Measurements from ENCODE around the gene NRDC. TPM values are rescaled to one million over a fixed set of nuclear protein-coding genes. Genes with fewer than 3 reads are reported as not detected.

NRDC gene
- total RNA-seq, 1 experiment from 2014 or later: 147 TPM

DNA sequence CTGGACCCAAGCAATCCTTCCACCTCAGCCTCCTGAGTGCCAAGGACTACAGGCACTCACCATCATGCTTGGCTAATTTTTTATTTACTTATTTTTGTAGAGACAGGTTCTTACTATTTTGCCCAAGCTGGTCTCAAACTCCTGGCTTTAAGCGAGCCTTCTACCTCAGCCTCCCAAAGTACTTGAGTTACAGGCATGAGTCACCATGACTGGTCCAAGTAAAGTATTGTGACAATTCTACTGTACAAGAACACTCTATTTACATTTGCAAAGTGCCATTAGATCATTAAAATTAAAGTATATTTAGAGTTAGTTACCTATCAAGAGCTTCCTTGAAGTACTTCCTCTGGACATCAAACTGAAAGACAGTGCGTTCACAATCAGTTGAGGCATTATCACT, 44.8 kb downstream of the NRDC start:
- no peaks in the 10 kb centered on the region for H3K4me1 ChIP-seq (ENCODE audit: insufficient read depth, low read length)
- H4K91ac ChIP-seq (ENCODE audit: insufficient read length, low read depth, low read length): no peak overlapping the region
- Mint-ChIP-seq H3K27ac (no peak overlapping the region), H3K9me3 (no peaks in the 10 kb centered on the region), H3K4me1 (no peaks in the 10 kb centered on the region), H3K27me3 (ENCODE audit: low read depth) (no peaks in the 10 kb centered on the region), H3K36me3 (ENCODE audit: insufficient read depth in 1 of 3, low read depth in 3 of 3) (peaks cover 22 to 59% (median 34%) of the 10 kb centered on the region in 3 experiments), H3K4me3 (no peak overlapping the region)
- H4K20me1 ChIP-seq (ENCODE audit: control insufficient read depth, insufficient read depth, insufficient read length): no peaks in the 10 kb centered on the region
- H4K5ac ChIP-seq (ENCODE audit: insufficient read length, low read depth, low read length): no peak overlapping the region
- no peak overlapping the region for H2AK5ac ChIP-seq (ENCODE audit: insufficient read length, low read length)
- H2BK5ac ChIP-seq (ENCODE audit: insufficient read length, low read length): no peak overlapping the region
- no peaks in the 10 kb centered on the region for H3K9me3 ChIP-seq (ENCODE audit: control insufficient read depth, low read depth, low read length)
- H2BK12ac ChIP-seq (ENCODE audit: insufficient read length, low read depth, low read length): no peak overlapping the region
- no peak for TF ChIP-seq CTCF (conservative IDR thresholded peaks at IDR 0.05)
- H3K27me3 ChIP-seq (ENCODE audit: insufficient read depth, low read length): no peaks in the 10 kb centered on the region
- no peak for DNase-seq
- no peak overlapping the region for H4K8ac ChIP-seq (replicated peaks; ENCODE audit: insufficient read length, low read depth, low read length)
- H3K14ac ChIP-seq (ENCODE audit: insufficient read depth, low read length): no peak overlapping the region
- no peak overlapping the region for H3K4me2 ChIP-seq (ENCODE audit: insufficient read depth, insufficient read length, low read length)
- no peak overlapping the region for H3K18ac ChIP-seq (ENCODE audit: insufficient read length, low read depth, low read length)
- no peak overlapping the region for H2AFZ ChIP-seq (ENCODE audit: low read length)
- no peak overlapping the region for H3T11ph ChIP-seq (ENCODE audit: low read length)
- H2BK20ac ChIP-seq (ENCODE audit: low read depth, low read length, poor library complexity, severe bottlenecking): no peak overlapping the region
- no peaks in the 10 kb centered on the region for H3K79me2 ChIP-seq (ENCODE audit: insufficient read depth, low read length)
- no peak overlapping the region for H2BK120ac ChIP-seq (ENCODE audit: low read depth, low read length, poor library complexity, severe bottlenecking)
- no peaks in the 10 kb centered on the region for H3K23me2 ChIP-seq (ENCODE audit: insufficient read length, low read depth, low read length, poor library complexity, severe bottlenecking)
- no peaks in the 10 kb centered on the region for H3K79me1 ChIP-seq (ENCODE audit: insufficient read depth, low read depth, low read length, poor library complexity, severe bottlenecking)
- H3K9ac ChIP-seq (ENCODE audit: extremely low read depth, insufficient read length, low read length): no peak overlapping the region
- H3K27ac ChIP-seq (ENCODE audit: insufficient read length, low read depth, low read length): no peak overlapping the region
- H3K4ac ChIP-seq (ENCODE audit: low read depth, low read length): no peak overlapping the region
- no CpG with 5 or more reads among the region's 2 CpGs for WGBS (ENCODE audit: extremely low coverage, insufficient read length, low lambda C conversion rate)
- no peak overlapping the region for H3K56ac ChIP-seq (ENCODE audit: insufficient read length, low read depth, low read length)
- H3K23ac ChIP-seq (ENCODE audit: insufficient read length, low read depth, low read length): no peak overlapping the region
- no peak overlapping the region for H2BK15ac ChIP-seq (ENCODE audit: low read depth, low read length)

Data from H9 (cell line).